Measurements from ENCODE around the gene LRCH1. TPM values are rescaled to one million over a fixed set of nuclear protein-coding genes. Genes with fewer than 3 reads are reported as not detected.

LRCH1 gene
- polyA plus RNA-seq, 1 donor (not counting 4 experiments of a cell fraction or from before 2014, with no cell fraction given), result 16.2 TPM

GRCh38 chr13:46543287-46543686 lies 9.7 kb upstream of the LRCH1 start:
- FAIRE-seq, result no peak
- TF ChIP-seq EZH2 (IDR thresholded peaks at IDR 0.05; ENCODE audit: low read length), result no peak
- TF ChIP-seq CTCF (optimal IDR thresholded peaks at IDR 0.05 in 1 of 3, IDR thresholded peaks at IDR 0.05 in 1 of 3, conservative IDR thresholded peaks at IDR 0.05 in 1 of 3; ENCODE audit: extremely low read depth in 1 of 3, insufficient read depth in 2 of 3, low read length in 3 of 3), result no peak

GRCh38 chr13:46544208-46544607 lies 8.8 kb upstream of the LRCH1 start:
- Histone ChIP-seq H3K4me2 (ENCODE audit: control insufficient read depth, extremely low read depth, insufficient read depth, low read depth, low read length) (no peak overlapping the region), H3K36me3 (ENCODE audit: control insufficient read depth in 2 of 2, extremely low read depth in 1 of 2, insufficient read depth in 2 of 2, low read length in 2 of 2) (no peaks in the 10 kb centered on the region), H3K4me3 (ENCODE audit: control insufficient read depth in 2 of 3, extremely low read depth in 1 of 3, insufficient read depth in 2 of 3, low read depth in 1 of 3, low read length in 3 of 3) (no peak overlapping the region), H3K79me2 (ENCODE audit: control insufficient read depth, insufficient read depth, low read length) (no peaks in the 10 kb centered on the region), H3K9ac (ENCODE audit: control insufficient read depth, extremely low read depth, insufficient read depth, low read length) (no peak overlapping the region), H3K27me3 (ENCODE audit: control insufficient read depth, extremely low read depth, insufficient read depth, low read length) (peaks cover 2% of the 10 kb centered on the region), H3K4me1 (ENCODE audit: control insufficient read depth, extremely low read depth, insufficient read depth, low read length) (no peaks in the 10 kb centered on the region), H3K9me1 (ENCODE audit: control insufficient read depth, extremely low read depth, insufficient read depth, low read length) (no peaks in the 10 kb centered on the region), H4K20me1 (ENCODE audit: control insufficient read depth, extremely low read depth, insufficient read depth, low read length) (no peaks in the 10 kb centered on the region), H2AFZ (ENCODE audit: control insufficient read depth, low read length) (no peak overlapping the region), H3K9me3 (ENCODE audit: control insufficient read depth, low read depth, low read length) (no peaks in the 10 kb centered on the region), H3K27ac (ENCODE audit: control insufficient read depth, insufficient read depth, low read length) (no peak overlapping the region)
- DNase-seq (ENCODE audit: low read depth, low spot score) (no peak), FAIRE-seq (no peak)
- dilution Hi-C loops (cut with MboI; ENCODE audit: extremely low pct_ligation_motif_present, low sequenced_read_pairs), result no loop called here
- no peak for TF ChIP-seq EZH2 (IDR thresholded peaks at IDR 0.05; ENCODE audit: low read length)
- no peak for TF ChIP-seq CTCF (optimal IDR thresholded peaks at IDR 0.05 in 1 of 3, IDR thresholded peaks at IDR 0.05 in 1 of 3, conservative IDR thresholded peaks at IDR 0.05 in 1 of 3; ENCODE audit: extremely low read depth in 1 of 3, insufficient read depth in 2 of 3, low read length in 3 of 3)

More at GRCh38 chr13:46543287-46543686, 9.7 kb upstream of the LRCH1 start:
- Histone ChIP-seq H4K20me1 (ENCODE audit: control insufficient read depth, extremely low read depth, insufficient read depth, low read length) (no peaks in the 10 kb centered on the region), H3K4me2 (ENCODE audit: control insufficient read depth, extremely low read depth, insufficient read depth, low read depth, low read length) (no peak overlapping the region), H2AFZ (ENCODE audit: control insufficient read depth, low read length) (no peak overlapping the region), H3K79me2 (ENCODE audit: control insufficient read depth, insufficient read depth, low read length) (no peaks in the 10 kb centered on the region), H3K36me3 (ENCODE audit: control insufficient read depth in 2 of 2, extremely low read depth in 1 of 2, insufficient read depth in 2 of 2, low read length in 2 of 2) (no peaks in the 10 kb centered on the region), H3K27me3 (ENCODE audit: control insufficient read depth, extremely low read depth, insufficient read depth, low read length) (peaks cover 2% of the 10 kb centered on the region), H3K4me1 (ENCODE audit: control insufficient read depth, extremely low read depth, insufficient read depth, low read length) (no peaks in the 10 kb centered on the region), H3K27ac (ENCODE audit: control insufficient read depth, insufficient read depth, low read length) (no peak overlapping the region), H3K9me3 (ENCODE audit: control insufficient read depth, low read depth, low read length) (no peaks in the 10 kb centered on the region), H3K9me1 (ENCODE audit: control insufficient read depth, extremely low read depth, insufficient read depth, low read length) (no peaks in the 10 kb centered on the region), H3K9ac (ENCODE audit: control insufficient read depth, extremely low read depth, insufficient read depth, low read length) (no peak overlapping the region), H3K4me3 (ENCODE audit: control insufficient read depth in 2 of 3, extremely low read depth in 1 of 3, insufficient read depth in 2 of 3, low read depth in 1 of 3, low read length in 3 of 3) (no peak overlapping the region)
- DNase-seq (ENCODE audit: low read depth, low spot score), result no peak
- dilution Hi-C loops (cut with MboI; ENCODE audit: extremely low pct_ligation_motif_present, low sequenced_read_pairs), result no loop called here
